GM18520 (cell line): Measurements from ENCODE around the gene MFSD6.

ENCODE experiments used
- ATAC-seq: cut with Tn5 transposase; IDR thresholded peaks from one replicate; pipeline ENCODE4 v1.9.1; 2021; ENCODE audit not compliant: unreplicated experiment

MFSD6 gene

DNA sequence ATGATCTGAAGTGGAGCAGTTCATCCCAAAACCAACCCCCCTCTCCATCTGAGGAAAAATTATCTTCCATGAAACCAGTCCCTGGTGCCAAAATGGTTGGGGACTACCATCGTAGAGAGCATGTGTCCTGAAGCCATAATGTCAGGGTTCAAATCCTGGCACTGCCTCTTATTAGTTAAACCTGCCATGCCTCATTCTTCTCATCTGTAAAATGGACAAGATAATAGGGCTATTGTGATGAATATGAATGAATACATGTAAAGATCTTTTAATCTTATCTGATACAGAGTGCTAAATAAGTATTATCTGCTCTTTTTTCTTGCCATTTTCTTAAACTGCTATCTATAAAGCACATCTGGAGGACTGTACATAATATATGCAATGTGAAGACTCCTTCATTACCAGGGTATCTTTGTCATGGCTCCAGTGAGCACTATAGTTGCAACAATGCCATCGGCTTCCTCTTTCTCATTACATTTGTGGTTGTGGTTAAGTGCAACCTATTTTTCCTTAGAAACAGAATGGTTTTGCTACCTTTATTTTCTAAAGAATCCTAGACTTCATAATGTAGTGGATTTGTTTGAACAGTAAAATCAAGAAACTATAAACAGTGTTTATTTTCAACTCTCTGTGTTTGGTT lies 27.0 kb downstream of the MFSD6 start:
- no peak for ATAC-seq

DNA sequence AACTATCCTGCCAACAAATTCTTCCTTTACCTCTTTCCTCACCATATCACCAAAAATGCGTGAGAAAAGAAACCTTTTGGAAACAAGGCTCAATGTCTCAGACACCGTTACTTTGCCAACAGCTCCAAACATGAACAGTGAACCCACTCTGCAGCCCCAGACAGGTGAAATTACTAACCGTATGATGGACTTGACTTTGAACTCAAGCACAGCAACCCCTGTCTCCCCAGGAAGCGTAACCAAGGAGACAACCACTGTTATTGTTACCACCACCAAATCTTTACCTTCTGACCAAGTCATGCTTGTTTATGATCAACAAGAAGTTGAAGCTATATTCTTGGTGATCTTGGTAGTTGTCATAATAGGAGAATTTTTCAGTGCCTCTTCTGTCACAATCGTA lies 28.4 kb downstream of the MFSD6 start:
- ATAC-seq, result no peak

DNA sequence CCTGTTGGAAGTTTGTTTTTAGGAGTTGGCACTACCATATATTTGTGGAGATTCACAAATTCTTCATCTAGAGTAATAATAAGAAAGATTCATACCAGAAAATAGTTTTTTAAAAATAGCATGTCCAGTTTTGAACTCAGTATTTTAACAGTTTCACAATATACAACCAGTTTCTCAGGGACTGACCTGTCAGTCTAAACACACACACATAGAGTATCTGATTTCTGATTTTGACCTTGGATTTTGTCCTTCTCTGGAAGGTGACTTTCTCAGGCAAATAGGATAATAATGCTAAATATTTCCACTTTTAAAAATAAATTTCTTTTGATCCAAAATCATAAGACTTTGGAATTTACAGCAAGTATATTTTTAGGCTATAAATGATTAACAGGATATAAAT lies 32.0 kb downstream of the MFSD6 start:
- ATAC-seq, result no peak

DNA sequence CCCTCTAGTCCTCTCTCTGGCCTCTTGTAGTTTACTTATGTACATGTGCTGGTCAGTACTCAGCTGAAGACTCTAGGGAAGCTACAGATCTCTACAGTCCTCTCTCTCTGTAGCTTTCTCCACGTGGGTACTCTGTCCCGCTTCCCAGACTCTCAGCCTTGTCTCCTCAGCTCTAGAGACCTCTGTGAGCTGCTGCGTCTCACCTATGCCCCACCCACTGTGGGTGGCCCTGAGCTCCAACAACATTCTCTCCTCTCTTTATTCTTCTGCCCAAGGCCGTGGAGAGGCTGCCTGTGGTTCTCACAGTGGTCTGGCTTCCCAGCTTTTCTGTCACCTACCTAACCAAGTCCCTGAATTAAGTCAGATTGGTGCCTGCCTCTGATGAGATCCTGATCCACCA lies 33.4 kb downstream of the MFSD6 start:
- ATAC-seq, result no peak

DNA sequence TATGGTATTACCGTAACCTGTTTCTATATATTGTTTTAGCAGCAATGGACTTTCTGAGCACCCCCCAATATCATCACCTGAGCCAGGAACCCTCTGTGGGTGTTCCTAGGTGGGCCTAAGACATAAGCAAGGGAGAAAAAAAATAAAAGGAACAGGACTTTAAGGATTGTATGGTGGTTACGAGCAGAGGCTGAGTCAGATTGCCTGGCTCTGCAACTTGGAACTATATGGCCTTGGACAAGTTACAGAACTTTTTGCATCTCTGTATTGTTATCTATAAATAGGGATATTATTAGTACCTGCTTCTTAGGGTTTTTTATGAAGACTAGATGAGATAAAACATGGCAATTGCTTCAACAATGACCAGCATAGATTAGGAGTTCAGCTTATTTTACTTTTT lies 34.9 kb downstream of the MFSD6 start:
- no peak for ATAC-seq

DNA sequence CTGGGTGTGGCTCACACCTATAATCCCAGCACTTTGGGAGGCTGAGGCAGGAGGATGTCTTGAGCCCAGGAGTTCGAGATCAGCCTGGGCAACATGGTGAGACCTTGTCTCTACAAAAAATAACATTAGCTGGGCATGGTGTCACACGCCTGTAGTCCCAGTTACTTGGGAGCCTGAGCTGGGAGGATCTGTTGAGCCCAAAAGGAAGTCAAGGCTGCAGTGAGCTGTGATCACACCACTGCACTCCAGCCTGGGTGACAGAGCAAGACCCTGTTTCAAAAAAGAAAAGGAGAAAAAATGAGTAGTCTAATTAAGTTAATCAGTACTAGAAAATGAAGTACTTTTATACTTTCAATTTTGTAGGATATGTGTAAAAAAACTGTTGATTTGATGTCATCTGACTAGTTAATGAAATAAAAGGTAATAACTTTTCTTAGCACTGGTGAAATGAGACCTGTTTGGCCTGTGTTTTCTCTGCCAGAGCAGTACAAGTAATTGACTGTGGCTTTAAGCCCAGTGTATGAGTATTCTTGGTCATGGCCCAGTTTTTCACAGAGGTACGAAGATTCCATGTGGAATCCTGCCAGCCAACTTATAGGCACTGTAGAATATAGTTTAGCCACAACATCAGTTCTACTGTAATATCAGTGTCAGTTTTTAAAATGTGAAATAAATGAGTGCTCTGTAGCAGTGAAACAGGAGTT lies 35.8 kb downstream of the MFSD6 start:
- ATAC-seq, result no peak

DNA sequence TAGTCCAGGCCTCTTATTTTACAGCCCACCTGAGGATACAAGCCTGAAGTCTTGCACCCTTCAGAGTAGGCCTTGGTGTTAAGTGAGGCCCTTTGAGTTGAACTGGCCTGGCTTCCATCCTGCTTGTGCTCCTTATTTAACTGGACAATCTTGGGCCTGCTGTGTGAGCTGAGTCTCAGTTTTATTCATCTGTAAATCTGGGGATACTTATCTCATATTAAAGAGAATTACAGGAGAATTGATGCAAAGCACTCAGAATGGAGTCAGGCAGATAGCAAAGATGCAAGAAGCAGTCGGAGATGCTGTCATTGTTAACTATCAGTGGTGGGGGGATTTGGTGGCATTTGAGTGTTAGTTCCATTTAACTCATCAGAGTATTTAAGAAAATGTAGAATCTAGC lies 36.8 kb downstream of the MFSD6 start:
- no peak for ATAC-seq

DNA sequence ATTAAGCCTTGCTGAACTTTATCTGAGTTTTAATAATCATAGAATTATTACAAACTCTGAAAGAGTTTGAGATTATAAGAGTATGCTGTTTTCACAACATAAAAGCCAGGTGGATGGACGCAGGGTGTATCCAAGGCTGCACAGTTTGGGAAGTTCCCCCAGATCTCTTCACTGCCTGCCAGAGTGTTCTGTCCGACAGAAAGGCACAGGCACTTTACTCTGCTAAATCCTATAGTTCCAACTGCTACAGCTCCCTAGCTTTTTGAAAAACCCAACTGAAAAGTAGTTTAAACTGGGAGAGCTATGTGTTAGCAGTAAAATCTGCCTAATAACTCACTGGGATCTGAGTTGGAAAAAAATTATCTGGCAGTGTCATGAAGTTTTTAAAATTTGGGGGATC lies 38.0 kb downstream of the MFSD6 start:
- no peak for ATAC-seq

DNA sequence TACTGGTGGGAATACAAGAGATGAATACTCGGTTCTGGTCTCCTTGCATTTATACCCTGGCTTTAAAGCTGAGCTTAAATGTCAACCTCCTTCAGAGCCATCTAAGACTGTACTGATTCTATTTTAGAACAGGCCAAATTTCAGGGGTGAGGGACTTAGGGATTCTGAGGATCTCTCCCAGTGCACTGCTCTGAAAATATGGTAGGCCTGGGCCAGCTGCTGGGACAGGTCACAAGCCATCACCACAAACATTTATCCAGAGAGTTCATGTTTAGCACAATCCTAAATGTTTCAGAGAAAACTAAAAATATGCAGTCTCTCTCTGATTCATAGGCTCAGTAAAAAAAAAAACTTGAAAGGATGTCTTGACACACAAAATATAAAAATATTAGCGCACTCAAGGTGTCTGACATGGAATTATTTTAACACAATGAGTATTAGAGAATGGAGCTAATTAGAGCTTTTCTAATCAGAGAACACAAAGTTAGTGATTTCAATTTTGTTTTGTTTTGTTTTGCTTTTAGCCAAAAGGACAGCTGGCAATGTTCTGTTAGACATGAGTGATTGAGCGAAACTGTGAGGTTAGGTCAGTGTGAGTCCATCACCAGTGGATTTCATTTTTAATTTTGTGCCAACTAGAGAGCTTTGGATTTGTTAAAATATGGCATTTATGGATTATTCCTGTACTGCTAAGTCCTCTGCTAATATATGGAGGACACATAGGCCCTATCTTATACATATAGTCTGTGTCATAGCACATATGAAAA lies 38.8 kb downstream of the MFSD6 start:
- no peak for ATAC-seq

DNA sequence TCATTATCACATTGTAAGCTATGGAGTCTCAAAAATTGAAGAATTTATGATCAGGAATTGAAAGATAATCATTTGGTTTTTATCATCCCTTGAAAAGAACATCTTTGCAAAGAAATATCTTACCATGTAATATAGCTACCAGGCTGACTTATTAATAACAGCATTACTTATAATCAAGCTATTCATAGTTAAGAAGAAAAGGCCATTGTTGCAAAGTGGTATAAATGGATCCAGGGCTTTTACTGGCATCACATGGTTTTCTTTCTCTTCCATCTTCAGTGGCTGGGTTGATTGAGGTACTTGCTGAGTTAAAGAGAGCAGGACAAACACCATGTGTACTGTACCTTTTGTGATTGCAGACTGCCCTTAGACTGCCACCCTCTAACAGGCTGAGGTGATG lies 39.6 kb downstream of the MFSD6 start:
- no peak for ATAC-seq

DNA sequence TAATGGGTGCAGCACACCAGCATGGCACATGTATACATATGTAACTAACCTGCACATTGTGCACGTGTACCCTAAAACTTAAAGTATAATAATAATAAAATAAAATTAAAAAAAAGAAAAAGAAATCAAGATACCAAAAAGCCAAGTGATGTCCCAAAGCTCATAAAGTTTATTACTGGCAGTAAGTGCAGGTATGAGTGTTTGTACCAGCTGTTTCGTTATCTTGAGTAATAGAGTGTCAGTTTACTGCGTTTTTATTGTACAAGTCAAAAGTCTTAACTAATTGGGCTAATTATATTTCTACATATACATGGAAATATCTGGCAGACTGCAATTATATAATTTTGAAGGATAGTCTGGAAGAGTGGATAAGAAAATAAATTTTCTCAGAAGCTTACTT lies 41.8 kb downstream of the MFSD6 start:
- ATAC-seq, result no peak

DNA sequence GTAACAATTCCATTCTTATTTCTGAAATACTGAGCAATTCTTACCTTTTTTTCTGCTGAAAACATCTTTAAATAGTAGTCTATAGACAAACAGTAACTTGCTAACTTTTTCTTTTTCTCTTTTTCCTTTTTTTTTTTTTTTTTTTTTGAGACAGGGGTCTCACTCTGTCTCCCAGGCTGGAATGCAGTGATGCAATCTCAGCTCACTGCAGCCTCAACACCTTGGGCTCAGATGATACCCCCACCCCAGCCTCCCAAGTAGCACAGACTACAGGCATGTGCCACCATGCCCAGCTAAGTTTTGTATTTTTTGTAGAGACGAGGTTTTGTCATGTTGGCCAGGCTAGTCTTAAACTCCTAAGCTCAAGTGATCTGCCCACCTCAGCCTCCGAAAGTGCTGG lies 42.2 kb downstream of the MFSD6 start:
- ATAC-seq, result no peak

DNA sequence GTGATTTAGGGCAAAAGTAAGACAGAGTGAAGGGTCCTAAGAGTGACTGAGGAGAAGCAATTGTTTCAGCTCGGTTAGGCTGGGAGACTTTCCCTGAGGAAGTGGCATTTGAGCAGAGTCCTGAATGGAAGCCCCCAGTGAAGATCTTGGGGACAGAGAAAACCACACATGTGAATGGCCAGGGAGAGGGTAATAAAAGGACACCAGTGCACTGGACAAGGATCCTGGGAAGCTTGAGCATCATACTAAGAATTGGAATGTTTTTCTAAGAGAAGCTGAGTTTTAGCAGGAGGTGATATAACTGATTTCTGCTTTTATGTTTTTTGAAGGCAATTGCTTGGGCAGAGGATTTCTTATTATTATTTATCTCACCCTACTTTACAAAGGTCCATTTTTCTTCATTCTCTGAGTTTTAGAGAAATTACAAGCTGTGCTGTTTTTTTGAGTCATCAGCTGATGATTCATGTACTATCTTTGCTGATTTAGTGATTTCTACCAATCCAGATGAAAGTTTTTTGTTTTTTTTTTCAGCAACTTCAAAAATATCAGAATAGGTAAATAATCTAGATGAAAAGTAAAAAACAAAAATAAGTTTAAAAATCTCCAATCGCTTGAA lies 43.5 kb downstream of the MFSD6 start:
- no peak for ATAC-seq

DNA sequence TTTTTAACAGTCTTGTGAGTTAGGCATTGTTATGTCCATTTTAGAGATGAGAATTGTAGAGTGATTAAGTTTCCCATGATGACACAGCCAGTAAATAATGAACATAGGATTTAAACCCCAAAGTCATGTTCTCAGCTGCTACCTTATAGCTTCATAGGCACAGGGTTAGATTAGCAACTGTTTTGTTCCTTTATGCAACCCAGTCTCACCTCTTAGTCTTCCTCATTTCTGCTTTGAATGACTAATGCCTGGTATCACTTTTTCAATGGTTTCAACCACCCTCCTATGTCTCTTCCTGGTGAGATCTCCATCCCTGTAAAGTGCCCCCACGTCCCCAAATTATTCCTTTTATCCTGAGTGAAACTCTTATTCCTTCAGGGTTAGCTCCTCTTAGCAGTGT lies 44.3 kb downstream of the MFSD6 start:
- ATAC-seq, result no peak

DNA sequence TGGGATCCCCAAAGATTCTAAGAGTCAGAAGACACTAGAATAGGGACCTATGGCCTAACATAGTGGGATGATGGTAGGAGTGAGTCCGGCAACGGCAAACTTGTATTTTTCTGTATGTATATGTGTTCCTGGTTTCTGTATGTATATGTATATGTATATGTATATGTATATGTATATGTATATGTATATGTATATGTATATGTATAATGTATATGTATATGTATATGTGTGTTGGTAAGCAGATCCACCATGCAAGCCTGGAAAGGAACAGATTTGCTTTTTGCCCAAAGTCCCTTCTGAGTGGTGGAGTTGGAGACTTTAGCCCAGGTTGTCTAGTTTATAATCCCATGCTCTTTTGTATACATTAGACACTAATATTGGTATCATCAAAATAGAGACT lies 46.6 kb downstream of the MFSD6 start:
- no peak for ATAC-seq

DNA sequence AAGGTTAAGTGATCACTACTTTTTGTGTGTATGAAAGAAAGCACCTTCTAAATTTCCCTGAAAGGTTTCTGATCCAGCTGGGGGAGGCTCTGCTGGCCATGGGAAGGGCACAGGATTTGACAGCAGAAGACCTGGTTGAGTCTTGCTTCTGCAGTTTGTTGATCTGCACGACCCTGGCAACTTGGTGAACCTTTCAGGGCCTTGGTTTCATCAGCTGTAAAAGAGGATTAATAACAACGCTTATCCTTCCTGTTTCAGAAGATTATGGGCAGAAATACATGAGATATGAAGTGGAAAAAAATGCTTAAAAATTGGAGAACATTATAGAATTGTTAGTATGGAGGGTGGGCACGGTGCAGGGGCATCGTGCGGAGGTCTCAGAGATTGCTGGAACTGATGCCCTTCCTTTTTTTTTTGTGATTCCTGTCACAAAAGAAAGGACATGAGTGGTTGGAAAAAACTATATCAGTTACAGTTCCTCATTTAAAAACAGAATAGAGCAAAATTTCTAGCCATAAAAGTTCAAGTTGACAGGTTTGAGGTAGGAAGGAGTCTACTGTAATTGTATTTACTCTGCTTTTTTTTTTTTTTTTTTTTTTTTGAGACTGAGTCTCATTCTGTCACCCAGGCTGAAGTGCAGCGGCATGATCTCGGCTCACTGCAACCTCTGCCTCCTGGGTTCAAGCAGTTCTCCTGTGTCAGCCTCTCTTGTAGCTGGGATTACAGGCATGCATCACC lies 47.4 kb downstream of the MFSD6 start:
- ATAC-seq, result no peak

DNA sequence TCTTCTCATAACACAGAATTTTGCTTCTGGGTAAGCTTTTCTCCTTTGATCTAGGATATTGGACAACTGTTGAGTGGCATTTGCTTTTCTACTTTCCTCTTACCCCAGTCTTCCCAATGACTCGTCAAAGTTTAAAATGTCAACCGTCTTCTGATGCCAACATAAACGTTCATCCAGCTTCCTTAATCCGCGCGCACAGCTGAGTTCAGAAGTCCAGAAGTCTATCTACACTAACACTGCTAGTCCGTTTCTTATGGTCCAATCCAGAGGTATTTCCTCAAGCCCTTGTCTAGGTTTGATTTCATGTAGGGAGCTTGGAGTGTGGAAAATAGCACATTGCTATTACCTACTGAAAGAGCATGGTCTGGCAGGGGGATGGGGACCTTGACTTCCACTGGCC lies 48.7 kb downstream of the MFSD6 start:
- no peak for ATAC-seq

DNA sequence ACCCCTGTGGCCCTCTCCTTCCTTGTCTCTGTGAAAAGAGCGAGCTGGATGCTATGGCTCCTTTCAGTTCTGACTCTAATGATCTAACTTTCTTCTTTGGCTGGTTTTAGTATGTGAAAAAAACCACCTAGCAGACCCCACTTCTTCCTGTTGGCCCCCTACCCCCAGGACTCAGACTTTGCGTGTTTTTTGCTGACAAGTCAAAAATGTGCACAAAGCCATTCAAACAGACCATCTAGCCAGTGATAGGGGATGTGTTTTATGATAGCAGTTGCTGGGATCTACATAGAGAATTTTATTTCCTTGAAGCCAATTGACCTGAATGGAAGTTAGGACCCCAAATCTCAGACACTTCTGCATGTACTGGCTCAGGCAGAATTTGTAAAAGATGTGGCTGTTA lies 49.1 kb downstream of the MFSD6 start:
- no peak for ATAC-seq

DNA sequence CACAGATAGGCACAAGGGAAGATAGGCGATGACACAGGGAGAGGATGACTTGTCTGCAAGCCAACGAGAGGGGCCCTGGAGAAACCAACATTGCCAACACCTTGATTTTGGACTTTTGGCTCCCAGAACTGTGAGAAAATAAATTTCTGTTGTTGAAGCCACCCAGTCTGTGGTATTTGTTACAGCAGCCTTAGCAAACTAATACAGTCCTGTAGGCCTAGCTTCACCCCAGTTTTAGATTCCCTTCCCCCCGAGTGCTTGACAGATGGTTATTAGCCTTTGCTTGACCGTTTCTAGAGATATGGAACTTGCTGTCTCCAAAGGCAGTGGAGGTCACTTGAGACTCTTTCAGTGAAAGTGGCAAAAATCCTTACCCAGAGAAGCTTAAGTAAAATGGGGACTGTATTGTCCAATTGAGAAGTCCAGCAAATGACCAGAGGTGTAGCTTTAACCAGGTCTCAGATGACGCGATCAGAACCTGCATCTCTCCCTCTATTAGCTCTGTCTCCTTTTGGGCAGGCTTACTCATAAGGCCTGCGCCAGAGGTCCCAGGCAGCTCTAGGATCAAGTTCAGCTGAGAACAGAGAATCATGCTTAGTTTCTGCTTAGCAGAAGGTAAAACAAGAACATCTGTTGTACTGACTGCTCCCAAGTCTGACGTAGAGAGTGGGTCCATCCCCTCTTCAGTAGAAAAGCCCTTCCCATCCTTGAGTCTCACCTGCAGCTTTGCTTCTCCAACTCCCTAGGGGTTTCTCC lies 50.4 kb downstream of the MFSD6 start:
- ATAC-seq, result no peak

DNA sequence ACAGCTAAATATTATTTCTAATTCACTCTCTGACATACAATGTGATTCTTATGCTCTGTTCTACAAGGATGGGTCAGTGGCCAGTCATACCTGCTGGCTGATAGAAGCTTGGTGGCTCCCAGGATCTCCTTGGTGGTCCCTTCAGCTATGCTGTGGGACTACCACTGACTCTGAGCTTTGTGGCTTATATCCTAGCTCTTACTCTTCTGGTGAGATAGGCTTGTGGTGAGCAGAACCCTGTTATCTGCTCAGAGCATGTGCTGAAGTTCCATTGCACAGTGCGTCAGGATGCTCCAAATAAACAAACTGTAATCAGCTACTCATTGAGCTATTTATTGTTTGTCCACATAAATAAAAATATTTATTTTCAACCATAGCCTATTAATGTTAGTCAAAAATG lies 51.7 kb downstream of the MFSD6 start:
- ATAC-seq, result no peak

DNA sequence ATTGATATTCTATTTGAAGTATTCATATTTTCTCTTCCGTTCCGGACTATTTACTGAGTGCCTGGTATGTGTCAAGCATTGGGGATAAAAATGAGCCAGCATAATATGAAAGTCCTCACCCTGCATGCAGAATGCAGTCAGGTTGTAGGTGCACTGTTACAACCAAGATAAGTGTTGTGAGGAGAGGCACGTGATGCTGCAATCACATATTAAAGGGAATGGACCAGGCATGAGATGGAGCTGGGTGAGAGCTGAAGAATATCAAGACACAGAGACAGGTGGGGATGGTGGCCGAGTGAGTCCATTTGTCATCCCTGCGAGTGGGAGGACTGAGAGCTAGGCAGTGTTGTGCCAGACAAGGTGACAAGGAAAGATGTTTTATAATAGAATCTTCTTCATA lies 52.3 kb downstream of the MFSD6 start:
- ATAC-seq, result no peak
